Keratinocyte (primary cell): ENCODE data around the gene ZBTB7A. TPM values are rescaled to one million over a fixed set of nuclear protein-coding genes. Genes with fewer than 3 reads are reported as not detected.

ENCODE experiments used
- DNase-seq: peaks from one replicate; pipeline ENCODE4 v3.0.0-alpha.2; 2011; ENCODE audit warnings: low read depth, missing footprints, low spot score
- FAIRE-seq: peaks from 2 replicates; lab custom pipeline; 2011; peaks lifted over from hg19 to GRCh38; lab: Jason Lieb, UNC
- H2AFZ ChIP-seq: 2 replicates; pipeline ENCODE4 v1.6.0; 2012; ENCODE audit warnings: low read length, control low read depth, inconsistent platforms; ENCODE audit not compliant: control insufficient read depth
- H3K27ac ChIP-seq: 2 replicates; pipeline ENCODE4 v1.5.1; 2011; ENCODE audit warnings: low read length; ENCODE audit not compliant: control insufficient read depth, insufficient read depth
- H3K27me3 ChIP-seq: 3 replicates; pipeline ENCODE4 v1.6.0; 2011; ENCODE audit warnings: low read length; ENCODE audit not compliant: control insufficient read depth, insufficient read depth; ENCODE audit errors: extremely low read depth
- H3K36me3 ChIP-seq, 2 experiments: 2 replicates in 1 of 2; 3 replicates in 1 of 2; pipeline ENCODE4 v1.5.1; 2011; ENCODE audit warnings: low read length in 2 of 2, mild to moderate bottlenecking in 1 of 2; ENCODE audit not compliant: control insufficient read depth in 2 of 2, insufficient read depth in 2 of 2; ENCODE audit errors: extremely low read depth in 1 of 2
- H3K4me1 ChIP-seq: 3 replicates; pipeline ENCODE4 v1.5.1; 2011; ENCODE audit warnings: low read length; ENCODE audit not compliant: control insufficient read depth, insufficient read depth; ENCODE audit errors: extremely low read depth
- H3K4me2 ChIP-seq: 3 replicates; pipeline ENCODE4 v1.6.0; 2011; ENCODE audit warnings: low read depth, low read length; ENCODE audit not compliant: control insufficient read depth, insufficient read depth; ENCODE audit errors: extremely low read depth
- H3K4me3 ChIP-seq, 3 experiments: fragments of 200-600 bp in 1 of 3; sonication (generic) in 1 of 3; 2 replicates in 2 of 3; 3 replicates in 1 of 3; pipeline ENCODE4 v1.5.1; 2011 to 2016; ENCODE audit warnings: low read length in 3 of 3, mild to moderate bottlenecking in 3 of 3, control low read depth in 2 of 3, inconsistent platforms in 1 of 3, low read depth in 1 of 3, mixed read lengths in 1 of 3, mixed run types in 1 of 3, moderate library complexity in 1 of 3; ENCODE audit not compliant: control insufficient read depth in 2 of 3, insufficient read depth in 2 of 3; ENCODE audit errors: extremely low read depth in 1 of 3
- H3K79me2 ChIP-seq: 2 replicates; pipeline ENCODE4 v1.6.0; 2012; ENCODE audit warnings: low read length; ENCODE audit not compliant: control insufficient read depth, insufficient read depth
- H3K9ac ChIP-seq: 3 replicates; pipeline ENCODE4 v1.6.0; 2011; ENCODE audit warnings: low read length; ENCODE audit not compliant: control insufficient read depth, insufficient read depth; ENCODE audit errors: extremely low read depth
- H3K9me1 ChIP-seq: 3 replicates; pipeline ENCODE4 v1.6.0; 2011; ENCODE audit warnings: low read length; ENCODE audit not compliant: control insufficient read depth, insufficient read depth; ENCODE audit errors: extremely low read depth
- H3K9me3 ChIP-seq: 2 replicates; pipeline ENCODE4 v1.5.1; 2012; ENCODE audit warnings: low read depth, low read length; ENCODE audit not compliant: control insufficient read depth
- H4K20me1 ChIP-seq: 3 replicates; pipeline ENCODE4 v1.6.0; 2011; ENCODE audit warnings: low read length; ENCODE audit not compliant: control insufficient read depth, insufficient read depth; ENCODE audit errors: extremely low read depth
- CTCF ChIP-seq, 3 experiments: IDR thresholded peaks in 1 of 3; conservative IDR thresholded peaks in 1 of 3; optimal IDR thresholded peaks in 1 of 3; 2 replicates in 2 of 3; 3 replicates in 1 of 3; pipeline versions ENCODE3 to v1.5.1; 2011; ENCODE audit warnings: low read length in 3 of 3, mild to moderate bottlenecking in 3 of 3, moderate library complexity in 2 of 3, control low read depth in 1 of 3, inconsistent platforms in 1 of 3; ENCODE audit not compliant: insufficient read depth in 2 of 3; ENCODE audit errors: extremely low read depth in 1 of 3
- EZH2 ChIP-seq: IDR thresholded peaks from one replicate; pipeline ENCODE4 v1.6.1; 2012; ENCODE audit warnings: inconsistent platforms, mild to moderate bottlenecking, low read length, moderate library complexity
- dilution Hi-C: fragments of 300-500 bp; cut with MboI; formaldehyde crosslinking; loops from one replicate; pipeline ENCODE4 v1.7.0; 2020; ENCODE audit warnings: low sequenced_read_pairs; ENCODE audit not compliant: extremely low pct_ligation_motif_present
- polyA plus RNA-seq, 5 experiments: library from polyadenylated mRNA; depleted of rRNA in 3 of 5; stranded (reverse) in 3 of 5; stranded (forward) in 1 of 5; unstranded in 1 of 5; fragments of >200 nt; gene quantifications; 1 replicate in 1 of 5; 2 replicates in 3 of 5; 3 replicates in 1 of 5; pipeline versions ENCODE4 v1.2.1 to v1.2.3, GENCODE V29; 2011 to 2012; ENCODE audit warnings: missing spikeins in 2 of 5, low read depth in 1 of 5, low replicate concordance in 1 of 5

Gene ZBTB7A
- polyA plus RNA-seq, 1 donor (not counting 4 experiments of a cell fraction or from before 2014, with no cell fraction given): 3.7 TPM

GRCh38 chr19:4018775-4019504, 47.8 kb downstream of the ZBTB7A start:
- Histone ChIP-seq H2AFZ (no peak overlapping the region), H3K9ac (no peak overlapping the region), H3K4me3 (no peak overlapping the region), H3K36me3 (peaks cover 5 to 31% of the 10 kb centered on the region in 2 experiments), H3K4me1 (no peaks in the 10 kb centered on the region), H3K4me2 (no peak overlapping the region), H3K27ac (no peak overlapping the region), H3K9me3 (no peaks in the 10 kb centered on the region), H3K9me1 (no peaks in the 10 kb centered on the region), H4K20me1 (peaks cover 3% of the 10 kb centered on the region), H3K79me2 (peaks cover 26% of the 10 kb centered on the region), H3K27me3 (no peaks in the 10 kb centered on the region)
- DNase-seq: no peak
- dilution Hi-C loops: no loop called here
- TF ChIP-seq CTCF (optimal IDR thresholded peaks at IDR 0.05 in 1 of 3, IDR thresholded peaks at IDR 0.05 in 1 of 3, conservative IDR thresholded peaks at IDR 0.05 in 1 of 3; ENCODE audit: extremely low read depth in 1 of 3, insufficient read depth in 2 of 3, low read length in 3 of 3): no peak
- no peak for TF ChIP-seq EZH2
- FAIRE-seq: no peak

GRCh38 chr19:4018140-4018613, 48.5 kb downstream of the ZBTB7A start:
- Histone ChIP-seq H3K4me2 (no peak overlapping the region), H2AFZ (no peak overlapping the region), H3K36me3 (peaks cover 11 to 31% of the 10 kb centered on the region in 2 experiments), H3K4me3 (no peak overlapping the region), H3K27me3 (no peaks in the 10 kb centered on the region), H3K9me3 (no peaks in the 10 kb centered on the region), H3K79me2 (peaks cover 26% of the 10 kb centered on the region), H4K20me1 (peaks cover 3% of the 10 kb centered on the region), H3K4me1 (no peaks in the 10 kb centered on the region), H3K27ac (no peak overlapping the region), H3K9ac (no peak overlapping the region), H3K9me1 (no peaks in the 10 kb centered on the region)
- DNase-seq: no peak
- no peak for TF ChIP-seq EZH2
- no peak for TF ChIP-seq CTCF (optimal IDR thresholded peaks at IDR 0.05 in 1 of 3, IDR thresholded peaks at IDR 0.05 in 1 of 3, conservative IDR thresholded peaks at IDR 0.05 in 1 of 3; ENCODE audit: extremely low read depth in 1 of 3, insufficient read depth in 2 of 3, low read length in 3 of 3)
- dilution Hi-C loops: no loop called here
- no peak for FAIRE-seq
